ENCODE measurements around the gene WDR5.

WDR5 gene

GRCh38 chr9:134123764-134124128 lies 12.1 kb upstream of the WDR5 start:
- no peak overlapping the region for H3K4me2 ChIP-seq (ENCODE audit: low read length)

GRCh38 chr9:134125413-134126095 lies 10.3 kb upstream of the WDR5 start:
- no peak overlapping the region for H4K5ac ChIP-seq (ENCODE audit: low read length)
- H3K79me2 ChIP-seq (ENCODE audit: control insufficient read depth, insufficient read depth, low read length), result no peaks in the 10 kb centered on the region
- no peaks in the 10 kb centered on the region for H3K79me1 ChIP-seq (ENCODE audit: low read length)
- H3K4ac ChIP-seq (ENCODE audit: low read depth, low read length), result no peak overlapping the region
- H3K36me3 ChIP-seq (ENCODE audit: control insufficient read depth, insufficient read depth, low read length), result no peaks in the 10 kb centered on the region
- H3K27ac ChIP-seq (ENCODE audit: low read depth, low read length), result no peak overlapping the region
- no peak overlapping the region for H2BK120ac ChIP-seq (ENCODE audit: low read depth, low read length)
- no peak overlapping the region for H3K4me2 ChIP-seq (ENCODE audit: low read length)
- no peaks in the 10 kb centered on the region for H3K4me1 ChIP-seq (ENCODE audit: control insufficient read depth, low read depth, low read length)
- H3K9ac ChIP-seq (ENCODE audit: low read length), result no peak overlapping the region
- H4K8ac ChIP-seq (ENCODE audit: low read depth, low read length), result no peak overlapping the region
- no peaks in the 10 kb centered on the region for H3K27me3 ChIP-seq (ENCODE audit: insufficient read depth, low read length, poor library complexity)
- no peak overlapping the region for H3K23ac ChIP-seq (ENCODE audit: low read length)
- DNase-seq, result no peak
- no peak overlapping the region for H2BK5ac ChIP-seq (ENCODE audit: low read length)
- H2AK5ac ChIP-seq (ENCODE audit: low read length), result no peak overlapping the region
- no peak overlapping the region for H3K56ac ChIP-seq (ENCODE audit: low read length)
- no peak overlapping the region for H2BK15ac ChIP-seq (replicated peaks; ENCODE audit: low read depth)
- no peak overlapping the region for H3K4me3 ChIP-seq (ENCODE audit: low read length)
- WGBS (ENCODE audit: extremely low coverage, insufficient coverage, low lambda C conversion rate), result no CpG with 5 or more reads among the region's 16 CpGs
- H3K18ac ChIP-seq (ENCODE audit: low read length), result no peak overlapping the region

More at GRCh38 chr9:134123764-134124128, 12.1 kb upstream of the WDR5 start:
- no peak overlapping the region for H3K4me3 ChIP-seq (ENCODE audit: low read length)
- no peak overlapping the region for H2BK120ac ChIP-seq (ENCODE audit: low read depth, low read length)
- no peak overlapping the region for H3K18ac ChIP-seq (ENCODE audit: low read length)
- WGBS (ENCODE audit: extremely low coverage, insufficient coverage, low lambda C conversion rate), result no CpG with 5 or more reads among the region's 10 CpGs
- DNase-seq, result no peak
- H3K4me1 ChIP-seq (ENCODE audit: control insufficient read depth, low read depth, low read length), result no peaks in the 10 kb centered on the region
- no peaks in the 10 kb centered on the region for H3K79me1 ChIP-seq (ENCODE audit: low read length)
- no peak overlapping the region for H2BK5ac ChIP-seq (ENCODE audit: low read length)
- no peak overlapping the region for H2BK15ac ChIP-seq (replicated peaks; ENCODE audit: low read depth)
- no peaks in the 10 kb centered on the region for H3K79me2 ChIP-seq (ENCODE audit: control insufficient read depth, insufficient read depth, low read length)
- H2AK5ac ChIP-seq (ENCODE audit: low read length), result no peak overlapping the region
- H3K23ac ChIP-seq (ENCODE audit: low read length), result no peak overlapping the region
- H3K56ac ChIP-seq (ENCODE audit: low read length), result no peak overlapping the region
- no peak overlapping the region for H3K4ac ChIP-seq (ENCODE audit: low read depth, low read length)
- H3K27me3 ChIP-seq (ENCODE audit: insufficient read depth, low read length, poor library complexity), result no peaks in the 10 kb centered on the region
- no peak overlapping the region for H4K8ac ChIP-seq (ENCODE audit: low read depth, low read length)
- H3K9ac ChIP-seq (ENCODE audit: low read length), result no peak overlapping the region
- H3K36me3 ChIP-seq (ENCODE audit: control insufficient read depth, insufficient read depth, low read length), result no peaks in the 10 kb centered on the region
- H3K27ac ChIP-seq (ENCODE audit: low read depth, low read length), result no peak overlapping the region
- H4K5ac ChIP-seq (ENCODE audit: low read length), result no peak overlapping the region

- Histone ChIP-seq H3K23ac (ENCODE audit: low read length) (no peak overlapping the region), H3K4ac (ENCODE audit: low read depth, low read length) (no peak overlapping the region), H2BK5ac (ENCODE audit: low read length) (no peak overlapping the region), H3K9ac (ENCODE audit: low read length) (no peak overlapping the region), H2BK120ac (ENCODE audit: low read depth, low read length) (no peak overlapping the region), H3K4me1 (ENCODE audit: control insufficient read depth, low read depth, low read length) (no peaks in the 10 kb centered on the region), H4K5ac (ENCODE audit: low read length) (no peak overlapping the region), H3K79me1 (ENCODE audit: low read length) (no peaks in the 10 kb centered on the region), H3K18ac (ENCODE audit: low read length) (no peak overlapping the region), H3K27me3 (ENCODE audit: insufficient read depth, low read length, poor library complexity) (no peaks in the 10 kb centered on the region), H3K4me3 (ENCODE audit: low read length) (no peak overlapping the region), H2BK15ac (replicated peaks; ENCODE audit: low read depth) (no peak overlapping the region), H4K8ac (ENCODE audit: low read depth, low read length) (no peak overlapping the region), H3K79me2 (ENCODE audit: control insufficient read depth, insufficient read depth, low read length) (no peaks in the 10 kb centered on the region), H3K56ac (ENCODE audit: low read length) (no peak overlapping the region), H2AK5ac (ENCODE audit: low read length) (no peak overlapping the region), H3K4me2 (ENCODE audit: low read length) (no peak overlapping the region), H3K36me3 (ENCODE audit: control insufficient read depth, insufficient read depth, low read length) (no peaks in the 10 kb centered on the region), H3K27ac (ENCODE audit: low read depth, low read length) (no peak overlapping the region)
- no peak for DNase-seq
- WGBS (ENCODE audit: extremely low coverage, insufficient coverage, low lambda C conversion rate), result no CpG with 5 or more reads among the region's 14 CpGs
Measured at GRCh38 chr9:134126373-134126772, 9.5 kb upstream of the WDR5 start.

GRCh38 chr9:134127065-134127580 lies 8.8 kb upstream of the WDR5 start:
- H3K4me2 ChIP-seq (ENCODE audit: low read length), result no peak overlapping the region

GRCh38 chr9:134127616-134128015 lies 8.3 kb upstream of the WDR5 start:
- no peak for DNase-seq
- H3K4me2 ChIP-seq (ENCODE audit: low read length), result no peak overlapping the region
- H3K18ac ChIP-seq (ENCODE audit: low read length), result no peak overlapping the region
- H3K23ac ChIP-seq (ENCODE audit: low read length), result no peak overlapping the region
- no peak overlapping the region for H3K56ac ChIP-seq (ENCODE audit: low read length)
- H2AK5ac ChIP-seq (ENCODE audit: low read length), result no peak overlapping the region
- H3K9ac ChIP-seq (ENCODE audit: low read length), result no peak overlapping the region
- no peaks in the 10 kb centered on the region for H3K79me1 ChIP-seq (ENCODE audit: low read length)
- H3K36me3 ChIP-seq (ENCODE audit: control insufficient read depth, insufficient read depth, low read length), result no peaks in the 10 kb centered on the region
- H3K79me2 ChIP-seq (ENCODE audit: control insufficient read depth, insufficient read depth, low read length), result no peaks in the 10 kb centered on the region
- WGBS (ENCODE audit: extremely low coverage, insufficient coverage, low lambda C conversion rate), result no CpG with 5 or more reads among the region's 12 CpGs
- H2BK120ac ChIP-seq (ENCODE audit: low read depth, low read length), result no peak overlapping the region
- H3K4me1 ChIP-seq (ENCODE audit: control insufficient read depth, low read depth, low read length), result no peaks in the 10 kb centered on the region
- no peaks in the 10 kb centered on the region for H3K27me3 ChIP-seq (ENCODE audit: insufficient read depth, low read length, poor library complexity)
- no peak overlapping the region for H2BK5ac ChIP-seq (ENCODE audit: low read length)
- H2BK15ac ChIP-seq (replicated peaks; ENCODE audit: low read depth), result no peak overlapping the region
- no peak overlapping the region for H4K5ac ChIP-seq (ENCODE audit: low read length)
- H3K27ac ChIP-seq (ENCODE audit: low read depth, low read length), result no peak overlapping the region
- no peak overlapping the region for H3K4me3 ChIP-seq (ENCODE audit: low read length)
- H4K8ac ChIP-seq (ENCODE audit: low read depth, low read length), result no peak overlapping the region
- no peak overlapping the region for H3K4ac ChIP-seq (ENCODE audit: low read depth, low read length)

More at GRCh38 chr9:134127065-134127580, 8.8 kb upstream of the WDR5 start:
- WGBS (ENCODE audit: extremely low coverage, insufficient coverage, low lambda C conversion rate), result no CpG with 5 or more reads among the region's 13 CpGs
- no peak for DNase-seq
- H3K4me3 ChIP-seq (ENCODE audit: low read length), result no peak overlapping the region
- H3K27ac ChIP-seq (ENCODE audit: low read depth, low read length), result no peak overlapping the region
- H3K23ac ChIP-seq (ENCODE audit: low read length), result no peak overlapping the region
- no peak overlapping the region for H3K4ac ChIP-seq (ENCODE audit: low read depth, low read length)
- H3K56ac ChIP-seq (ENCODE audit: low read length), result no peak overlapping the region
- H3K27me3 ChIP-seq (ENCODE audit: insufficient read depth, low read length, poor library complexity), result no peaks in the 10 kb centered on the region
- H2AK5ac ChIP-seq (ENCODE audit: low read length), result no peak overlapping the region
- no peaks in the 10 kb centered on the region for H3K79me2 ChIP-seq (ENCODE audit: control insufficient read depth, insufficient read depth, low read length)
- no peak overlapping the region for H2BK120ac ChIP-seq (ENCODE audit: low read depth, low read length)
- H4K5ac ChIP-seq (ENCODE audit: low read length), result no peak overlapping the region
- no peak overlapping the region for H2BK15ac ChIP-seq (replicated peaks; ENCODE audit: low read depth)
- no peak overlapping the region for H4K8ac ChIP-seq (ENCODE audit: low read depth, low read length)
- no peaks in the 10 kb centered on the region for H3K4me1 ChIP-seq (ENCODE audit: control insufficient read depth, low read depth, low read length)
- no peak overlapping the region for H3K9ac ChIP-seq (ENCODE audit: low read length)
- H3K79me1 ChIP-seq (ENCODE audit: low read length), result no peaks in the 10 kb centered on the region
- H3K18ac ChIP-seq (ENCODE audit: low read length), result no peak overlapping the region
- no peaks in the 10 kb centered on the region for H3K36me3 ChIP-seq (ENCODE audit: control insufficient read depth, insufficient read depth, low read length)
- H2BK5ac ChIP-seq (ENCODE audit: low read length), result no peak overlapping the region
